GM12872 (cell line): ENCODE data around the gene NBEA.

Experiments used
- TF ChIP-seq, protein P1 (sequence below): IDR thresholded peaks from 3 replicates; pipeline ENCODE4 v1.5.1; 2011; ENCODE audit warnings: low read depth, mild to moderate bottlenecking, low read length, moderate library complexity; ENCODE audit not compliant: insufficient read depth

The NBEA gene

DNA sequence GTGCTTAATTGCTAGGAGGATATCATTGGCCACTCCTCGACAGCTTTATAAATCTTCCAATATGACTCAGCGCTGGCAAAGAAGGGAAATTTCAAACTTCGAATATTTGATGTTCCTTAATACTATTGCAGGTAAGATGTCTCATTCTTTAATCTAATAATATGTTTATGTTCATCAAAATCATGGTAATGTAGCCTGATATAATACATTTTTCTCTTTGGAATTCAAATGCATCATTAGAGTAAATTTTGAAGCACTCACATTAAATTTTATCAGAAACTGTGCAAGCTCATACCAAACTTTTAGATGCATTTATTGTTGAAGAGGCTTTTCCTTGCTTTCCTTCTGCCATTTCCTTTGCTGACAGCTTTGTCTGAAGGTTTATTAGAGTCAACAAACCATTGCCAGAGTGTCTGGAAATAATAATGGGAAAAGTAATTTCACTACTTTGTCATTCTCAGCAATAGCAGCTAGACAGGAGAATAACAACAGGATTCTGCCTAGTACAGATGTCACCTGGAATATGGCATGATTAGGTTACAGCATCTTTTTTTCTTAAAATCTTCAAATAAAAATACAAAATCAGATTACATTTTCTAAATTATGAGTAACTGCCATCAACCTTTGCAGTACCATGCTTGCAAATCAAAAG, 613.0 kb downstream of the NBEA start:
- TF ChIP-seq, protein P1, sequence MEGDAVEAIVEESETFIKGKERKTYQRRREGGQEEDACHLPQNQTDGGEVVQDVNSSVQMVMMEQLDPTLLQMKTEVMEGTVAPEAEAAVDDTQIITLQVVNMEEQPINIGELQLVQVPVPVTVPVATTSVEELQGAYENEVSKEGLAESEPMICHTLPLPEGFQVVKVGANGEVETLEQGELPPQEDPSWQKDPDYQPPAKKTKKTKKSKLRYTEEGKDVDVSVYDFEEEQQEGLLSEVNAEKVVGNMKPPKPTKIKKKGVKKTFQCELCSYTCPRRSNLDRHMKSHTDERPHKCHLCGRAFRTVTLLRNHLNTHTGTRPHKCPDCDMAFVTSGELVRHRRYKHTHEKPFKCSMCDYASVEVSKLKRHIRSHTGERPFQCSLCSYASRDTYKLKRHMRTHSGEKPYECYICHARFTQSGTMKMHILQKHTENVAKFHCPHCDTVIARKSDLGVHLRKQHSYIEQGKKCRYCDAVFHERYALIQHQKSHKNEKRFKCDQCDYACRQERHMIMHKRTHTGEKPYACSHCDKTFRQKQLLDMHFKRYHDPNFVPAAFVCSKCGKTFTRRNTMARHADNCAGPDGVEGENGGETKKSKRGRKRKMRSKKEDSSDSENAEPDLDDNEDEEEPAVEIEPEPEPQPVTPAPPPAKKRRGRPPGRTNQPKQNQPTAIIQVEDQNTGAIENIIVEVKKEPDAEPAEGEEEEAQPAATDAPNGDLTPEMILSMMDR = no peak

DNA sequence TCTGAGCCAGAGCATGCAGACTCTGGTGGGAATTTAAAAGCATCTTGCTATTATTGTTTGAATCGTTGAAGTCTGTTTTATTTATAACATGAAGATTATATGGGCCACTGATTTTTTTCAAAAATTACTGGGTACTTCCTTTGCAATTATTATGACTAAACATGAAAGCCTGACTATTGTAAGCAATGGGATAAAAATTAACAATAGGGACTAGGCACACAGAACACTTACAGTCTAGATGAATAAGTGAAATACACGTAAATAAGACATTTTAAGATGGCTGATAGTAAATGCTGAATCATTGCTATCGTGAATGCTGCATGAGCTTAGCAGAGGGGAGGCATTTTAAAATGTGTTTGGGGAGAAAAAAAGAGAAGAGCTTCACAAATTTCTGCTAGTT, 615.4 kb downstream of the NBEA start:
- TF ChIP-seq, protein P1 = no peak

DNA sequence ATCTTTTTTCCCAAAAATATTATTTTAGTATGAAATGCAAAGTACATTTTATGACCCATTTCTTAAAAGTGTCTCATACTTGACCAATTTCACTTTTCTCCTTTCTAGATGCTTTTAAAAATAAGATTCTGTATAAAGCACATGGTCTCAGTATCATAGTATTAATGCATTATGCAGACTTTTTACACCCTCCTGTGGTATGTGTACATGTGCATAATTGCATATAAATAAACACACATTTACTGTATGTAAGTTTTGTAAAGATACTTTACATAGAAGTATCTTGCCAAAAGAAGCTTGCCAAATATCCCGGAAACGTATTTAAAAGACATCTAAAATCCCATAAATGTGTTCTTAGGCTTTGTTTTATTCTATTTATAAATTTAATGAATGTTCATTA, 619.5 kb downstream of the NBEA start:
- TF ChIP-seq, protein P1 = no peak

DNA sequence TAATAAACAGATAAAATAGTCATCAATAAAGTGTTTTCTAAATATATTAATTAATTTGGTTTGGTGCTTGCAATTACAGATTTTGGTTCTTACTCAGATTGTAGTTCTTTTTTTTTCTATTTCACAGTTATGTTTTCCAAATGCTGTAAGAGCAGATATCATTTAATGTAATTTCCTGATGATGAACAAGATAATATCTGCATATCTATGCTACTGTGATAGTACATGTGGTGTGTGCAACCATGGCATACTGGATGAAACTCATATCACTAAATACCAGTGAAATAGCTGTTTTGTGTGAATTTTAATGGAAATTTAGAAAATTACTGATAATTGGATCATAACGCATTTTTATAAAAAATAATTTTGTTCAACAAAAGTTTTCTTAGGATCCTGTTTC, 623.2 kb downstream of the NBEA start:
- TF ChIP-seq, protein P1 = no peak

DNA sequence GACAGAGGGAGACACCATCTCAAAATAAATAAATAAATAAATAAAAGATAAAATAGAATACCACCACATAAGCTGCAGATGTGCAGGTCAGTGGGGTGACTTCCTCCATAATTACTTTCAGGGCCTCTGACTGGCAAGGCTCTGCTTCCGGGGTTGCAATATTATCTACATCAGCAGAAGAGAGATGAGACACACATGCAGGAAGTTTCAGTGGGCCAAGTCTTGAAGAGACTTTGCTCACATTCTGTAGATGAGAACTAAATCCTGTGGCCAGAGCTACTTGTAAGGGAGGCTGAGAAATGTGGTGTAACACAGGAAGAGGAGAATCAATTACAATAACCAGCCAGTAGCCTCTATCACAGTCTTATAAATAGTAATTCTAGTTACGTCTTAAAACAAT, 624.3 kb downstream of the NBEA start:
- TF ChIP-seq, protein P1 = no peak

DNA sequence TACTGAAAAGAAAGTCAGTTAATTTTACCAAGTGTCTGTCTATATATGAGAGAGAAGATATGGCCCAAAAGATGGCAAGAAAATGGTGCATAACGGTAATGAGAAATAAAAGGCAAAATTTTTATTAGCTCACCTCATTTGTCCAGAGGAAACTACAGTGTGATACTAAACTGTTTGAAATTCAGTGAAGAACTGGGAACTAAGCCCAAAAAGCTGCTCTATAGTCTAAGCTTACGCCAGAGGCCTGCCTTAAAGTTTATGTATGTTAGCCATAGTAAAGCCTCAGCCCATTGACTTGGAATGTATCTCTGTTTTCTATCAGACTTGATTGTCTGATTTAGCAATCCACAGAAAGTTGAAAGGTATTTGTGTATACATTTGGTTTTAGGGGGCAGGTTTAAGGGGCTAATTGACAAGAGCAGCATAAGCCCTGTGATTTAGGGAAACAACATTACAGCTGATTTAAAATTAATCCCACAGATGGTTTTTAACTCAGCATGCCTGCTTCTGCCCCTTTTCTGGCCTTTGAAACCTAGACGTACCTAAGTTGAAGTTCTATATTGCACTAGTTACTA, 625.4 kb downstream of the NBEA start:
- TF ChIP-seq, protein P1 = no peak

DNA sequence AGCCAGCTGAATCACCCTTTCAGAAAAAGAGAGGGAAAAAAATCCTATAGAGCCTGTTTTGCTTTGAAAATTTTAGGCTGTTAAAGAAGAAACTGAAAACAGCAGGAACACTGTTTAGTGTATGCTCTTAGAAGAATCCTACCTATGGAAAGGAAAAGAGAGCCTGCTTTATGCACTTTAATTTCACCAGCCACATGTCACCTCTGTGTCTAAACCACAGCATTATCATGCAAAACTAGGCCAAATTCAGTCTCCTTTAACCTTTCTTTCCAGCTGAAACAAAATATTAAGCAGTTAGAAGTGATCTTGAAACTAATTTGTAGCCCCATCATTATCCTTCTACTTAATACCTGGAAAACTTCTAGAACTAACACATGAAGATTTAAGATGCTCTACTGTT, 631.6 kb downstream of the NBEA start:
- TF ChIP-seq, protein P1 = no peak
